ENCODE results near the gene CTNND1.
"Not testable (repeated sequence)": the region's sequence is repeated elsewhere in the genome, so short reads cannot be mapped to it uniquely, and the experiment has no call there.

CTNND1 gene

GRCh38 chr11:57792060-57792541 is 30.5 kb downstream of the CTNND1 start:
- peak; percentile 94 for DNase-seq

DNA sequence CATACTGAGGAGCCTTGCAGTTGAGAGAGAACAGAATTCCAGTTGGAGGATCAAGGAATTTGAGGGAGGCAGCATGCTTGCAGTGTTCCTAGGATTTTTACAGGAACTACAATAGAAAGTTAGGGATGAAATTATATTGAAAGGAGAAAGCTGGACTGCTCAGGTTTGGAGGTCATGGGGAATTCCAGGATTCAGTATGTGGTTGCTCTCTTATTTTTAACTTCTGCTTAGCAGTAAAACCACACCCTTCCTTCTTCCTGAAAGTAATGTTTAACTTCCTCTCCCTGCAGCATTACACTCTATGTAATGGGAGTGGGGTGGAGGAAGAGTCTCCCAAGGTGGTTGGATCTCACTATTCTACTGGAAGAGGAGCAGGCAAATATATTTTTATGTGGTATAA is 31.3 kb downstream of the CTNND1 start:
- DNase-seq: peak; percentile 5

- no peak for DNase-seq
Measured at GRCh38 chr11:57793351-57794115, 31.9 kb downstream of the CTNND1 start.

DNA sequence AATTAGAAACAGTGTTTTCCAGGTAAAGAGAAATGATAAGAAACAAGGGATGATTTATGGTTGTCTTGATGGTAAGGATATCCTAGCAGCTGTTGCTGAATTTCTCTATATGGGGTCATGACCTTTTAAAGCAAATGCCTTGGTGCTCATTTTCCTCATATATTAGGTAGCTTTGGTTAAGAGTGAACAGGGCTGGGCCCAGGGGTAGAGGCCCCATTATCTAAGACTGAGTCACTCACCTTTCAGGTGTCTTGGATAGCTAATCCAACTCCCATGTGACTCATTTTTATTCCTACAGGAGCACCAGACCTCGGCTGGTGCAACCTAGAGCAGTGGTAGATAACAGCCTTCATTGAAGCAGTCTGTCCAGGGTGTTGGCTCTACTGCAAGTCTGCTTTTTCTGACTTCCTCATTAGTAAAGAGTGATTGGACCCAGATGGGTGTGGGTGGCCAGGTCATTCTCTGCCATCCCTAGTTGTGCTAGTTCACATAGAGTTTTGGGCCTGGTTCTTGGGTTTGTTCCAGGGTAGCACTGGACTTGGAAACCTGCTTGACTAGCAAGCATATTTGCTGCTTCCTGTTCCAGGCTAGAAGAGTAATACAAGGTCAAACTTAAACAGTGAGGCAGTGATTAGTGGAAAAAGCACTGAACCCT is 37.4 kb downstream of the CTNND1 start:
- no peak for DNase-seq

DNA sequence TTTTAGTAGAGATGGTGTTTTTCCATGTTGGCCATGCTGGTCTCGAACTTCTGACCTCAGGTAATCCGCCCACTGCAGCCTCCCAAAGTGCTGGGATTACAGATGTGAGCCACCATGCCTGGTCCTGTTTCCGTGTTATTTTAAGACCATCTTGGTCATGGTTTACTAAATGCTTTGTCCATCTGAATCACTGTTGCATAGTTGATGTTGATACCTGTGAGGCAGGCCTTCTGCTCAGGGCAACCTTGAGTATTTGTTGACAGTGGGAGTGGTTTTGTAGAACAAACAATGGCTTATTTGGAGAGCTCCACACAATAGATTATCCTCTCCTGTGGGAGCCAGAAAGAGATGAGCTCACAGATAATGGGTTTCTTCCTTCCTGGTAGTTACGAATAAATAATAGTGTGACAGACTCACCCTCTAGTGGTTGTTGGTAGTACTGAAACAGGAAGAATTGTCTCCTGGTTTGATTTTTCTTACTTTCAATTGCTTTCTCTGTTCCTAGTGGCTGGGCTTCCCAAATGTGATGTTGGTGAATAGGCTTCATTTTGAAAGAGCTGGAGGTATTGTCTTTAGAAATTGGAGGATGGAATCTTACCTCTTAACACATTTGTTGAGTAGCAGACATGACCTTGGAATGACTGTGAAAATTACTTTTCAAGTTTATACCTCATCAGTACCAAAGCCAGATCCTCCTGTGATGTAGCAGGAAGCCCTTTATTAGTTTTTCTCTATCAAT is 39.0 kb downstream of the CTNND1 start:
- peak; percentile 21 for DNase-seq

GRCh38 chr11:57801183-57801485 is 39.5 kb downstream of the CTNND1 start:
- no peak for DNase-seq

DNA sequence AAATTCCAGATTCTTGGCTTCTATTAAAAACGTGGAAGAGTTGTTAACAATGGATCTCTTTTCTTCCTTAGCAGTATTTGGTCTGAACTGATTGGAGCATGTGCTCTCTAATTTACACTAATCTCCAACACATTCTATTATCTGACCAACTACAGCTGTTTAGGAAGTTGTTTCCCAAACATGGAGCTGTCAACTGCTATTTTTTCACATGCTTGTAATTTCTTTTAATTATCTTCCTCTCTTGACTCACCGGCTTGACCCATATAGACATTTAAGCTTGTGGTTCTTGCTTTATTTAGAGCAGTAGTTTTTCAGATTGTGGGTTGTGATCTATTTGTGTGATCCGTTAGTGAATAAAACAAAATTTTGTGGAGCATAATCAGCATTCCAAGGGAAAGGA is 40.8 kb downstream of the CTNND1 start:
- DNase-seq: no peak

GRCh38 chr11:57804466-57804865 is 42.9 kb downstream of the CTNND1 start:
- DNase-seq: no peak

GRCh38 chr11:57805780-57806179 is 44.2 kb downstream of the CTNND1 start:
- DNase-seq: no peak

GRCh38 chr11:57812634-57813033 is 51.0 kb downstream of the CTNND1 start:
- no peak for DNase-seq

GRCh38 chr11:57815476-57815875 is 53.9 kb downstream of the CTNND1 start:
- DNase-seq: no peak

- DNase-seq: no peak
Measured at GRCh38 chr11:57815877-57816276, 54.3 kb downstream of the CTNND1 start.

DNA sequence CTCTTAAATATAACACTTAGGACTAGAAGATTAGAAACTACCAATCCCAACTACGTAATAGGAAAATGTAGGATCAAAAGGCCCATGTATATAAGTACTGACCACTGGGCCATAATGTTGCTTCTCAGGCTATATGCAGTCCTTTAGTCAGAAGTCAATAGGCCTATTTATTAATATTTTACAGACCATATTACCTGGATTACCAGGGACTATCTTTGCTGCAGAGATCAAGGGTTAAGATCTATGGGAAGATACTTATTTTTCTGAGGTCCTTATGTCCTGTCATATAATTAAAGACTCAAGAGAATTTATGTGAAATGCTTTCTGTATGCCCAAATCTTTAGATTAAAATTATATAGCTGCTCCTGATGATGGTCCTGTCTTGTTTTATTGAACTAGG is 57.2 kb downstream of the CTNND1 start:
- DNase-seq: no peak

- DNase-seq: no peak
Measured at GRCh38 chr11:57819252-57819979, 57.8 kb downstream of the CTNND1 start.

- no peak for DNase-seq
Measured at GRCh38 chr11:57823859-57824258, 62.3 kb downstream of the CTNND1 start.

GRCh38 chr11:57834852-57835251 is 73.2 kb downstream of the CTNND1 start:
- DNase-seq: no peak

DNA sequence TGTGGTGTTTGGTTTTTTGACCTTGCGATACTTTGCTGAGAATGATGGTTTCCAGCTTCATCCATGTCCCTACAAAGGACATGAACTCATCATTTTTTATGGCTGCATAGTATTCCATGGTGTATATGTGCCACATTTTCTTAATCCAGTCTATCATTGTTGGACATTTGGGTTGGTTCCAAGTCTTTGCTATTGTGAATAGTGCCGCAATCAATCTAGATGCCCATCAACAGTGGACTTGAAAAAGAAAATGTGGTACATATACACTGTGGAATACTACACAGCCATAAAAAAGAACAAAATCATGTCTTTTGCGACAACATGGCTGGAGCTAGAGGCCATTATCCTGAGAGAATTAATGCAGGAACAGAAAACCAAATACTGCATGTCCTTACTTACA is 77.0 kb downstream of the CTNND1 start:
- not testable (repeated sequence) for DNase-seq

- no peak for DNase-seq
Measured at GRCh38 chr11:57842873-57843272, 81.3 kb downstream of the CTNND1 start.

DNA sequence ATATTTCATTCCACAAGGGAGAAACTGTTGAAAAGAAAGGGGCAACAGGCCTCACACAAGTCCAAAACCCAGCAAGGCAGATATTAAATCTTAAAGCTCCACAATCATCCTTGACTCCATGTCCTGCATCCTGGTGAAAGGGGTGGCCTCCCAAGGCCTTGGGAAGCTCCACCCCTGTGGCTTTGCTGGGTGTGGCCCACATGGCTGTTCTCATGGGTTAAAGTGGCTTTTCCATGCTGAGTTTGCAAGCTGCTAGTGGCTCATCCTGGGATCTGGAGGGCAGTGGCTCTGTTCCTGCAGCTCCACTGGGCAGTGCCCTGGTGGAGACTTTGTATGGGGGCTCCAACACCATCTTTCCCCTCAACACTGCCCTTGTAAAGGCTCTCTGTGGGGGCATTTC is 106.4 kb downstream of the CTNND1 start:
- DNase-seq: no peak

GRCh38 chr11:57868491-57868890 is 106.9 kb downstream of the CTNND1 start:
- DNase-seq: no peak
